GM18498 (cell line): Measurements from ENCODE around the gene SLC2A13.
A peak's percentile ranks its signal among the peaks of the same experiment; 100 is the strongest.

Experiments
- ATAC-seq: cut with Tn5 transposase; IDR thresholded peaks from one replicate; pipeline ENCODE4 v1.9.1; 2021; ENCODE audit warnings: mild to moderate bottlenecking, moderate library complexity; ENCODE audit not compliant: unreplicated experiment

SLC2A13 gene

DNA sequence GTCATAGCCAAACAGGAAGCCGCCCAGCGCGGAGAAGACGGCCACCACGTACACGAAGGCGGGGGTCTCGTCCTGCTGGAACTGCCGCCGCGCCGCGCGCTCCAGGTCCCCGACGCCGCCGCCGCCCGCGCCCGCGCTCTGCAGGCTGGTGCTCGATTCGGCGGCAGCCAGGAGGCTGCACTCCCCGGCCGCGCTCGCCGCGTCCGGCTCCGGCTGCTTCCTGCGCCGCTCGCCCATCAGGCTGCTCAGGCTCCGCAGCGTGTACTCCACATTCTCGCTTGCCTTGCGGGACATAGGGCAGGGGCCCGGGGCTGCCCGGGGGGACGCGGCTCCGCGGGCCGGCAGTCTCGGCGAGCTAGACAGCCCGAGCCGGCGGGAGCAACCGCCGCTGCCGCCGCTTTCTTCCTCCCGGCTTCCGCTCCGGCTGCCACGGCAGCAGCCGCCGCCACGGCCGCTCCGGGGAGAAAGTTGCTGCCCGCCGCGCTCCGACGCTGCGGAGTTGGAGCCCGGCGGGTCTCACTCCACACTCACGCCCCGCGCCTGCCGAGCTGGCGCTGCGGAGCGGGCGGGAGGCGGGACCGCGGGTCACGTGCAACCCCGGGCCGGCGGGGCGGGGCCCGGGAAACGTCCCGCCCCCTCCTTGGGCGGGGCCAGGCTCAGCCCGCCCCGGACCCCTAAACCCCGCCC is at the start of gene SLC2A13:
SLC2A13 (minus strand) TSS at position 567 of the 687 bp plus-strand sequence; CDS start at position 294, 273 bp downstream.
- peak; percentile 90 for ATAC-seq

DNA sequence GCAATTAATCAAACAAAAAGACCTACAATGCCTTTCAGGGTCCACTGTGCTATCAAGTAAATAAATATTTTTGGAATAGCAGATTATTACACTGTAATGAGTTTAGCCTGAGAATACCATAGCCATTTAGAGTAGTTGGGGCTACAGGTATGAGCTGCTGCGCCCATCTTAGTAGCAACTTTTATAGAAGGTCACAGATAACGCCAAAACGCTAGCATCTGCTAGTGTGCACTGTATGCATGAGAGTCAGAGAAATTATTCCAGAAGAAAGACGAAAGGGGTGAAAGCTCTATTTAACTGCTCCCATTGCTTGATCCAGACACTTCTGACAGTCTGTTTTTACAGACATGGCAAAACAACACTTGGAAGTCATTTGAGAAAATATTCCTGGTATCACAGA is 48.5 kb upstream of the SLC2A13 start:
- no peak for ATAC-seq

DNA sequence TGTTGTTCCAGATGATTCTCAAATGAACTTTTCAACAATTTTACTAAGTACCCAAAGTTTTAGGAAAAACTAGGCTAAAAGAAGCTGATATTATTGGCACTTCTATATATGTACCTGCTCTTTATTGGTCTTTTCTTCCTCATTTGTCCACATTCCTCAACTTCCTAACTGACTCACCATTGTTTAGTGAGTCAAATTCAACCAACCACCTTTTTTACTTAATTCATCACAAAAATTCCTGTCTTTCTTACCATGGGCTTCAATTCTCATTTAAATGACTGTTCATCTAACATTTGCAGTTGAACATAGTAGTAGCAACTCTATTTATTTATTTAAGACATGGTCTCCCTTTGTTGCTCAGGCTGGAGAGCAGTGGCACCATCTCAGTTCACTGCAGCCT is 47.6 kb upstream of the SLC2A13 start:
- no peak for ATAC-seq

DNA sequence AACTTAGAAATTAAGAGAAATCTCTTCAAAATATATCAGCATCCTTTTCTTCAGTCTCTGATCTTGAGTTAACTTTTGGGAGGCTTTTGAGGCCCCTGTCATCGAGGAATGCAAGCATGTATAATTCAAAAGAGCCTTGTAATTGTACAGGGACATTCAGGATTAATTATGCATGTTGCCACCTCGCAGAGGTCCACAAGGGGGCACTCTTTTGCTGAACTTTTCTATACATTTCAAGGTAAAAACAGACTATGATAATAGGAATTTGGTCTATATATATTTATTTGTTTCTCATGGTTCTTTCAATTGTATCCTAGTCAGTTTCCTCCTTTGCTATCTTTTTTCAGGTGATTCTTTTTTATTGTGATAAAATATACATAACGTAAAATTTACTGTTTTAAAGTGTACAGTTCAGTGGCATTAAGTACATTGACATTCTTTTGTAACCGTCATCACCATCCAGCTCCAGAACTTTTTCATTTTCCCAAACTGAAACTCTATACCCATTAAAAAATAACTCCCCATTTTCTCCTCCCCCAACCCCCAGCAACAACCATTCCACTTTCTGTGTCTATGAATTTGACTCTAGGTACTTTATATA is 47.0 kb upstream of the SLC2A13 start:
- ATAC-seq, result no peak

DNA sequence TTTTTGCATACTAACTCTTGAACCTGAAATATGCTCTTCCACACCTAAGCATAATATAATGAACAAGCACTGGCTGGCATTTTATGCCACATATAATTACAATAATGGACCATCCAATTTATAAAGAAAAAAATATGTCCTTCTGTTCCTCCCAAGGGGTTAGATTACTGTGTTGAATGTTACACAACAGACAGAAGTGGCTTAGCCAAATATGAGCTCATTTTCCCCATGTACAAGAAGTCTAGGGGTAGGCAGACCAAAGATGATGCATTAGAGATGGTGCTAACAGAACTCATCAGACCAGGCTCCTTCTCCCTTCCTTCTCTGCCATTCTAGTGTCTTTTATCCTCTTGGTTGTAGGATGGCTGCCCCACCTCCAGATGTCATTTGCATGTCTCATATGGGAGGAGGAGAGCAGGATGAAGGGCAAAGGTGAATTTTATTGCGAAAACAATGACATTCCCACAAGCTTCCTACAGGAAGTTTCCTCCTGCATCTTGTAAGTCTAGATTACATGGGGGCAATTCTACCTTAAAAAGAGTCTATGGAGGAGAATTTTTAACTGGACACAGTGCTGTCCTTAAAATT is 43.9 kb upstream of the SLC2A13 start:
- no peak for ATAC-seq

DNA sequence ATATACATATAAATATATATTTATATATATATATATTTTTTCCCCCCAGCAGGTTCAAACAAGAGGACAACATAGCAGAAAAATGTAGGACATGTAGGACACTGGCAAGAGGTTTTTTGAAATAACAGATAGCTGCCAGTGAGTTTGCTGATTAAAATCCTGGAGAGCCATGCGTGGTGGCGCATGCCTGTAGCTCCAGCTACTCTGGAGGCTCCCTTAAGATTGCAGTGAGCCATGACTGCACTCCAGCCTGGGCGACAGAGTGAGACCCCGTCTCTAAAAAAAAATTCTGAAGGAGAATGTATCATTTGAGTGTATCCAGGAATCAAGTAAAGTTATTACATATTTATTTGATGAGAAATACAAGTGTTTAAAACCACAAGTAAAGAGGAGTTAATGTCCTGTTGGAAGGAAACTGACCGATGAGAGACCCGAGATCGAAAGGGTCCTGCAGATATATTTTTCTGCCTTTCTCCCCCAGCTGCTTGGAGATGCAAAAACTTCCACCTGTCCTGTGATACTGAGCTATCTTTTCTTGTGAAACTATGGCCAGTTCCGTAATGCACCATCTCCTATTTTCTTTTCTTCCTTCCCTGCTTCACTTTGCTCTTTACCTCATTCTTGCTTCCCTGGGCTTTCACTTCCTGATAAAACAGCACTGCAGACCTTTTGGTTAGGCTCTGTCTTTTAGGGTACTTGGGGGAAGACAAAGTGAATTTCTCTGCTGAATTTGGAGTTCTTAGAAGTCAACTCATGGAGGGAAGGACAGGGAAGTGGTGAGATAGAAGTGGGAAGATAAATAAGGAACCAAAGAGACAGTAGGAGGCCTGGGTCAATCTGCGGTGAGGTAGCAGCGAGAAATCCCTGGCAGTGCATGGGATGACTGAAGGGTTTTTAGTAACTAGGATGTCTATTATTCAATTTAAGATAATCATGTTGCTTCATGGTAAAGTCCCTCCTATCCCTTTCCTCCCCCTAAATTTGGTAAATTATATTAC is 41.2 kb upstream of the SLC2A13 start:
- no peak for ATAC-seq

DNA sequence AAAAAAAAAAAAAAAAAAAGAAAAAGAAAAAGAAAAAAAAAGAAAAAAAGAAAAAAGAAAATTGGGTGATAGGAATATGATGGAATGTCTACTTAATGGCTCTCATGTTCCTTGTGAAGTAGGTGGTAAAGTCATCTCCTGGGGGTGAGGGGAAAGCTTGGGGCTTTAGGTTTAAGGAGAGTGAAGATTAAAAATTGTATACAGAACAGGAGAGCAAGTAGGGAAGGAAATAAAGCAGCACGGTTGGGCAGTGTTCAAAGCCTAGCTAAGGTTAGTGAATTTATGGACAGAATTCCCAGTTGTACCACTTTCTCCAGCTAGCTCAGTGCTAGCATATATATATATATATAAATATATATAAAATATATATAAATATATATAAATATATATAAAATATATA is 40.0 kb upstream of the SLC2A13 start:
- no peak for ATAC-seq

DNA sequence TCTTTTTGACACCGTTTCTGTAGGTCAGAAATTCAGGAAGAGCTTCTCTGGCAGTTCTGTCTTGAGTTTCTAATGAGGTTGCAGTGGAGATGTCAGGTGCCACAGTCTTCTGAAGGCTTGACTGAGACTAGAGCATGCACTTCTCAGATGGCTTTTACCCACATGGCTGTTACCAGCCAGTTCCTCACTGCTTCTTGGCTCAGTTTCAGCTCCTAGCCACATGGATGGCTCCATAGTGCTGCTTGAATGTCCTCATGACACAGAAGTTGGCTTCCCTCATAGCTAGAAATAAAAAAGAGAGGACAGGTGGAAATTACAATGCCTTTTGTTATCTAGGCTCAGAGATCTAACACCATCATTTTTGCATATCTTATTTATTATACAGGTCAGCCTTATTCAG is 38.1 kb upstream of the SLC2A13 start:
- ATAC-seq, result peak; percentile 61

DNA sequence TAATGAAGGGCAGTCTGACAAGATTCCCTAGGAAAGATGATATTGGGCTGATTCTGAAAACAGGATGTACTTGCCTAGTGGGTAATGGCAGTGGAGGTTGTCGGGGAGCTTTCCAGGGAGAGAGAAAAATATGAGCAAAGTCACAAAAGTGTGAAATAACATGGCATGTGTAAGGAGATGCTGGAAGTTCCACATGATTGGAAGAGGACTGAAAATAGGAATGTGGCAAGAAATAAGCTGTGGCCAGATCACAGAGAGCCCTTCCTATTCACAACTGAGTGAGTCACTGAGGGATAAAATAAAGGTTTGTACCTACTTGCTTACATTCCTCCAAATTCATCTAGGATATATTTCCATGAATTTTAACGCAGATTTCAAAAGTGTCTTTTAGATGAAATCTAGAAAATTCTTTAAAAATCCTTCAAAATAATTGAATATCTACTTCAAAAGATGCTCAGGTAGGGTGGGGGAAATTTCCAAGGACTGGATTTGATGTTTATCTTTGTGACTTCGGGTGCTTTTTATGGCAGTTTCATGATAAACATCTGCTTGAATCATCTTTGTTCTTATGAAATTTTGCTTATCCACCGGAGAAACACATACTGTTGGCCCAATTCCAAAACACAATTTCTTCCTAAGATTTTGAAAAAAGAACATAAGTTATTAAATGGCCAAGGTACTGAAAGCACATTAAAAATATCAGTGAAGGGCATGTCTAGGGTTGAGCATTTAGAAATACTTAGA is 36.3 kb upstream of the SLC2A13 start:
- ATAC-seq, result no peak

DNA sequence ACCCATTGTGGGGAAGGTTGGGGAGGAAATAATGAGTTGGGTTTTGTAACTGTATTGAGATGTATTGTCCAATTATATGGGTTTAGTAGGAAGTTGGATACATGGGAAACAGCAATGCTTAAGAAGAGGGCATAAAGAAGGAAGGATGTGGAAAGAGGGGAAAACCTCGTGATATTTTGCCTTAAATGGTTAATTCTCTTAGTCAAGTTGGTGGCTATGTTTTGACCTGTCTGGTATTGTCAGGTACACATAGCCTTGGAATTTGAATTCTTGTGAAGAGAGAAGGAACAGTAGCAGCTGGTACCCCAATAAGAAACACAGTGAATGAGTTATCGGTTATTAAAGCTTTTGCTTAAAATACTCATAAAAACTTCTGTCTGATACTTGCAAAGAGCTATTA is 32.6 kb upstream of the SLC2A13 start:
- no peak for ATAC-seq

DNA sequence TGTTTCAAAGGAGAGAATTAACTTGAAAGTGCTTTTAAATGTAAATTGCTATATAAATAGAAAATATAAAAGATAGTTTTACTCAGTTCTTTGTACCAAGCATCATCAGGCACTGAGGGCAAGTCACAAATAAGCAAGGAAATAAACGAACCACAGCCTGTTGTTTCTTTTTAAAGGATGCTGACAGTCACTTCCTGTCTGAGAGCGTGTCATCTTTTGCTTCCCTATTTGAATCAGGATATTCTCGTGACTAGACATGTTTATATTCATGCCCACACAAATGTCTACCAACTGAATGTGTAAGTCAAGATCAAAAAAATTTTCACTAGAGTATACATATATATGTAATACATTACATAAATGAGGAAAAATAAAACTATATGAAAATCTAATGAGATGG is 31.4 kb upstream of the SLC2A13 start:
- ATAC-seq, result peak; percentile 93

DNA sequence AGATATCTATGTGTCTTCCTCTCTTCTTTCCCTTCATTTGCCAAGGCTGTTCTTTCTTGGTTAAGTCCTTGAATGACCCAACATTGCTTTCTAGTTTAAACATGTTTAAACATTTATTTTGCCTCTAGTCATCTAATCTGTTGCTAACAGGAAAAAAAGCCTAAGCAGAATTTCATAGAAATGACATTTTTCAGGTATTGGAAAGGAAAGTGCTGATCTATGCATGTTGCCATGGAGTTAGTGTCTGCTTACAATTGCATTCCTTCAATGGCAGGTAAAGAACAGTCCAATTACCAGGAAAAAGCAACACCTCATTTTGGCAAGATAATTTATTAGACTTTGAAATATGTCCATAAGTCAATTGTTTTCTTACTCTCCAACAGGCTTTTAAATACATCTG is 21.5 kb upstream of the SLC2A13 start:
- no peak for ATAC-seq

DNA sequence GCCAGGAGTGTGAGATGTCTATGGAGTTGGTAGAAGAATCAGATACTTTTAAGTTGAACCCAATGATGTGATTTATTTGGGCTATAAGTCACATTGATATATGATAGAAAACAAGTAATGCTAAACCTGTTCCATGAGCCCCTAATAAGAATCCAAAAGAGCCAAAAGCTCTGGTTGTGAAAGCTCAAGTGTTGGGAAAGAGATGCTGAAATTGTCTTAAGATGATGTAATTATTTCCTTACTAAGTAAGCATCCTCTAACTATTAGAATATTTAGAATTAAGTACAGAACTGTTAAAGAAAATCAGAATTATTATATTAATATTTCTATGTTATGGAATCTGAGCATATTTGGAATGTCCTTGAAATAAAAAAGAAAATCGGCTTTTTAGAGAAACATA is 17.6 kb upstream of the SLC2A13 start:
- no peak for ATAC-seq

DNA sequence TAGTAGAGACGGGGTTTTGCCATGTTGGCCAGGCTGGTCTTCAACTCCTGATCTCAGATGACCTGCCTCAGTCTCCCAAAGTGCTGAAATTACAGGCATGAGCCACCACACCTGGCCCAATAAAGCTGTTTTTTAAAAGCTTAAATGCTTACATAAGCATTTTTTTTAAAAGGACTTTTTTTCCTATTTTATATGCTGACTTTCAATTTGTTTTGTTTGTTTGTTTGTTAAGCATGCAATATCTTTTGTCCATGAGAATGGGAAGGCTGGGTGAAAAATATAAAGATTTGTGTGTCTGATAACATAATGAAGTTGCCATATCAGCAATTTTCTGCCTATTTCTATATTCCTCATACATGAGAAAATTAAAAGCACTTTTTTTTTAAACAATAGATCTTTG is 17.0 kb upstream of the SLC2A13 start:
- no peak for ATAC-seq

DNA sequence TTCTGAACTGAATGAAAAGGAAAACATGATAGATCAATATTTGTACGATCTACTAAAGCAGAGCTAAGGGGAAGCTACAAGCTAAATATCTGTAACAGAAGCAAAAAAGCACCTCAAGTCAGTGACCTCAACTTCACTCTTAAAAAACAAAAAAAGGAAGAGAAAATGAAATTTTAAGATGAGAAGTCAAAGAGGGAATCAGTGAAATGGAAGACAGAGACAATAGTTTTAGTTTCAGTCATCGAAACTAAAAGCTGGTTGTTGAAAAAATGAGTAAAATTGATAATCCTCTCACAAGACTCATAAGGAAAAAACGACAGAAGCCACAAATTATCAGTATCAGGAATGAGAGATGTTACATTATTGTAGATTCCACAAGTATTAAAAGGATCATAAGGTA is 11.9 kb upstream of the SLC2A13 start:
- peak; percentile 85 for ATAC-seq

DNA sequence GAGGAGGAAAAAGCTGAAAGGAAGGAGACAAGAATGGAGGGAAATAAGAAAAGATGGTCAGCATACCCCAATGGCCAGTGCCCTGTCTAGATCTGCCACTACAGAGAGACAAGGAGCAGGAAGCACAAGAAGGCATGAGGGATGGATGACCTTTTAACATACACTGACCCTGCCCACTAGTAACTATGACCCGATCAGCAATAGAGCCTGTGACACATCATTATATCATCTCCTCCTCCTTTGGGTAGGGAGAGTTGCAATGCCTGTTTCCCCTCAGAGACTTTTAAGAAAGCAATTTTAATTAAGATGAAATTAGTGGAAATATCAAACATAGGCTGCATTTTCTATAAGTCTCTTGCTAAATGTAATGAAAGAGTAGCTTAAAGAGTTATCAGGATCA is 4.7 kb upstream of the SLC2A13 start:
- ATAC-seq, result no peak

DNA sequence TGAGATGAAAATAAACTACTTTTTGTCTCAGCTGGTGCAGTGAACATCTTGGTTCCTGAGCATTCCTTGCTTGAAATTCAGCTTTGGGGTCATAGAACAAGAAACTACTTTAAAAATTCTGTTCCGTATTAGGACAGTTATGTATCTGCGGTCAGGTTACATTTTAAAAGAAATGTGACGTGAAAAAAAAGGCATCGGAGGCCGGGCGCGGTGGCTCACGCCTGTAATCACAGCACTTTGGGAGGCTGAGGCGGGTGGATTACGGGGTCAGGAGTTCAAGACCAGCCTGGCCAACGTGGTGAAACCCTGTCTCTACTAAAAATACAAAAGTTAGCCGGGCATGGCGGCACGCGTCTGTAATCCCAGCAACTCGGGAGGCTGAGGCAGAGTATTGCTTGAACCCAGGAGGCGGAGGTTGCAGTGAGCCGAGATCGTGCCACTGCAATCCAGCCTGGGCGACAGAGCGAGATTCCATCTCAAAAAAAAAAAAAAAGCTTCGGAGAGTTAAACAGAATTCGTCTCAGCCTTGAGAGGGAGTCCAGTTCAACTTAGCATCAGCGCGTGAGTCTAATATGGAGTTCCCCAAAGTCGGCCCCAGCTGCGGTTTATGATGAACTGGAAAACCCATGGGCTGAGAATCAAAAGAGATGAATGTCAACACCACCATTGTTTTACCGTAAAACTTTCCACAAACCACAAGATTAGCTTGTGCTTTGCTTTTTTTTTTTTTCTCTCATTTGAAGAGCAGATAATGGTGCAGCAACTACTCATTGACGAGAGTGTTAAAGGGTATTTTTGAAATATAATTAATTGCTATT is 2.1 kb upstream of the SLC2A13 start:
- no peak for ATAC-seq

DNA sequence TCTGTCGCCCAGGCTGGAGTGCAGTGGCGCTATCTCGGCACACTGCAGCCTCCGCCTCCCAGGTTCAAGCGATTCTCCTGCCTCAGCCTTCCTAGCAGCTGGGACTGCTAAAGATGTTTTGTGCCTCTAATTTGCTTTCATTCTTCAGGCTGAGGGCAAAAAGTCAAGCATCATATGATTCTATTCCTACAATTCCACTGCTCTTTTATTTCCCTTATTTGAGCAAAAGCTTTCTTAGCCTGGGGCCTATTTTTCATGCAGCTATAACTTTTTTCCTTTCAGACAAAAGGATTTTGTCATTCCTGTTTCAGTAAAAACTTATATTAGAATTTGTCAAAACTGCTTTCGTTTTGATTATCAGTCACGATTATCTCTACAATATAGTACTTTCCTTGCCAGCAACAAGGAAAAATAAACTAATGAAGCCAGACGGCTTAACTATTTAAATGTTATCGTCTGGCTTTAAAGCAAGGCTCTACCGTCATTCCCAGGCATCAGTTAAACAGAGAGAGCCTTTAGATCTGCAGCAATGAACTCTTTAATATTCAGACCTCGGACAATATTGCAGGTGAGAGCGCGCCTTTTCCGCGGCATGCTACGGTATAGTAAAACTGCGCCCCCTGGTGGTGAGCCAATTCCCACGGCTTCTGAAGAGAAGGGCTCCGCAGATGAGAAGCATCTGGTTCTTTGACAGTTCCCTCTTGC is 1.4 kb upstream of the SLC2A13 start:
- peak; percentile 33 for ATAC-seq

DNA sequence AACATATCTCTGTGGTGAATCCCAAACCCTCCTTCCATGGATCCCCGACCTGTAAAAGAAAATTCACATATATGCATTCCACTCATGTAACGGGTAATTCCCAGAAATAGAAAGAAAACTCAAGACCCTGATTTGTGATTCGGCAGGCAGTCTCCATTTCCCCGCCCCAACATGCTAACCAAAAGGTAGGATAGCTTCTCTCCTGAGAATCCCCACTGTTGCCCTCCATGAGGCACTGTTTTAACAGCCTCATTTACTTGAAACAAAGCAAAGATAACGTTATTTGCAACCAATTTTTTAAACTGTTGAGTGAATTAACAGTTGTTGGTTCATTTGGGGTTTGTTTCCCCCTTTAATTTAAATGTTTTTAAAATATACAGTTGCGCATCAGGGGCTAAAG is 774 bp upstream of the SLC2A13 start:
- no peak for ATAC-seq
